Activated B cell treated with CpG ODN at 0.5 μM for 24 hours (primary cell): ENCODE results near the gene PFDN6. TPM values are rescaled to one million over a fixed set of nuclear protein-coding genes. Genes with fewer than 3 reads are reported as not detected.

Experiments
- ATAC-seq: fragments of 200-7000 bp; cut with Tn5 transposase; one replicate; pipeline ENCODE4 v1.10.0; 2021; ENCODE audit warnings: low read depth, mild to moderate bottlenecking, moderate library complexity
- CTCF ChIA-PET: fragments of 350-600 bp; sonication (Branson Sonifier 250); formaldehyde crosslinking; loops from one replicate; lab custom pipeline; 2021; ENCODE audit warnings: antibody characterized with exemption; lab: Charles Lee
- POLR2A ChIA-PET: fragments of 350-600 bp; sonication (Branson Sonifier 250); formaldehyde crosslinking; loops from one replicate; lab custom pipeline; 2021; ENCODE audit warnings: antibody characterized with exemption; lab: Charles Lee
- DNase-seq: peaks from one replicate; pipeline ENCODE4 v3.0.0; 2022
- H3K27ac Mint-ChIP-seq: one replicate; pipeline ENCODE4 v1.8.0; 2020; ENCODE audit warnings: mixed read lengths
- H3K27me3 Mint-ChIP-seq: one replicate; pipeline ENCODE4 v1.8.0; 2021; ENCODE audit warnings: mixed read lengths
- H3K36me3 Mint-ChIP-seq: one replicate; pipeline ENCODE4 v1.8.0; 2021; ENCODE audit warnings: low read depth, mixed read lengths
- H3K4me1 Mint-ChIP-seq: one replicate; pipeline ENCODE4 v1.8.0; 2021; ENCODE audit warnings: mixed read lengths
- H3K4me3 Mint-ChIP-seq: one replicate; pipeline ENCODE4 v1.8.0; 2020; ENCODE audit warnings: mild to moderate bottlenecking, mixed read lengths
- H3K9me3 Mint-ChIP-seq: one replicate; pipeline ENCODE4 v1.8.0; 2020; ENCODE audit warnings: mixed read lengths
- intact Hi-C: fragments of 100-400 bp; cut with micrococcal nuclease; formaldehyde crosslinking; loops from one replicate; pipeline ENCODE4 v1.15.1; 2024
- total RNA-seq: library from RNA; stranded (reverse); gene quantifications from 2 replicates; pipeline ENCODE4 v1.2.3, GENCODE V29; 2022
- TF ChIP-seq, protein P1 (sequence below): fragments of 200-600 bp; IDR thresholded peaks from one replicate; pipeline ENCODE4 v1.8.0; 2022; ENCODE audit warnings: antibody characterized with exemption, mild to moderate bottlenecking

Gene PFDN6
- total RNA-seq, 1 donor from 2014 or later: 82.8 TPM

DNA sequence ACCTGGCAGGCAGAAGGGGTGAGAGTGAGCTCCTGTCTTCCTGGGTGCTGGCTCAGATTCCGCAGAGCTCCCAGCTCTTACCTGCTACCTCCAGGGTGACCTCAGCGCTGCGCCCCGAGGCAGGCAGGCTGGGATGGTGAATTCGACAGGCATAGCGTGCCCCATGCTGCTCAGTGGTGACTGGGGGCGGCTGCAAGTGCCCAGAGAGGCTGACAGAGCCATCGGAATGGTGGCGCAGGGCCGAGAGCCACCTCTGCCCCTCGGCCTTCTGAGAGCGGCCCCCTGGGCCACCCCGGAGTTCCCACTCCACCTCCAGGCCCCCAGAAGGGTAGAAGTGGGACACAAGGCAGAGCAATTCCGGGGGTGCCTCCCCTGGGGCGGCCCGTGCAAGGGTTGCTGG lies 14.8 kb downstream of the PFDN6 start:
- intact Hi-C loops: no loop called here
- H3K4me3 Mint-ChIP-seq: no peak overlapping the region
- H3K27ac Mint-ChIP-seq: peak overlapping the region; percentile 65
- peaks cover 51% of the 10 kb centered on the region for H3K4me1 Mint-ChIP-seq
- no peaks in the 10 kb centered on the region for H3K27me3 Mint-ChIP-seq
- no peak for DNase-seq
- no peak for ATAC-seq
- peaks cover 83% of the 10 kb centered on the region for H3K36me3 Mint-ChIP-seq
- TF ChIP-seq, protein P1, sequence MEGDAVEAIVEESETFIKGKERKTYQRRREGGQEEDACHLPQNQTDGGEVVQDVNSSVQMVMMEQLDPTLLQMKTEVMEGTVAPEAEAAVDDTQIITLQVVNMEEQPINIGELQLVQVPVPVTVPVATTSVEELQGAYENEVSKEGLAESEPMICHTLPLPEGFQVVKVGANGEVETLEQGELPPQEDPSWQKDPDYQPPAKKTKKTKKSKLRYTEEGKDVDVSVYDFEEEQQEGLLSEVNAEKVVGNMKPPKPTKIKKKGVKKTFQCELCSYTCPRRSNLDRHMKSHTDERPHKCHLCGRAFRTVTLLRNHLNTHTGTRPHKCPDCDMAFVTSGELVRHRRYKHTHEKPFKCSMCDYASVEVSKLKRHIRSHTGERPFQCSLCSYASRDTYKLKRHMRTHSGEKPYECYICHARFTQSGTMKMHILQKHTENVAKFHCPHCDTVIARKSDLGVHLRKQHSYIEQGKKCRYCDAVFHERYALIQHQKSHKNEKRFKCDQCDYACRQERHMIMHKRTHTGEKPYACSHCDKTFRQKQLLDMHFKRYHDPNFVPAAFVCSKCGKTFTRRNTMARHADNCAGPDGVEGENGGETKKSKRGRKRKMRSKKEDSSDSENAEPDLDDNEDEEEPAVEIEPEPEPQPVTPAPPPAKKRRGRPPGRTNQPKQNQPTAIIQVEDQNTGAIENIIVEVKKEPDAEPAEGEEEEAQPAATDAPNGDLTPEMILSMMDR: no peak
- ChIA-PET POLR2A (no interaction called here), CTCF (no interaction called here)
- no peaks in the 10 kb centered on the region for H3K9me3 Mint-ChIP-seq

DNA sequence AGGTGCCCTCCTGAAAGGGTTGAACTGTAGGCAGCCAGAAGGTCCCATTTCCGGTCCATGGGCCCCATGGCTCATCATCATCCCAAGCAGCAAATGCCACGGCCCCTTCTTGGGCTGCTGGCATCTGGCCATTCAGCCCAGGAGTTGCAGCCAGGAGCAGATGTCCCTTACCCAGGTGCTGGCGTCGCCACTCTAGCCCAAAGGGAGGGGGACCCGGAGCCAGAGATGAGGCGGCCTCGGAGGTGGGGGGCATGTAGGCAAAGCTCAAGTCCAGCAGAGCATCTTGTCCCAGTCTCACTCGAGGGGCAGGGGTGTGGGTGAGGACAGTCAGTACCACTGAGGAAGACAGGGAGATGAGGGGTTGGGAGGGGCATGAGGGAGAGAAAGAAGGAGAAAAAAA lies 15.7 kb downstream of the PFDN6 start:
- Mint-ChIP-seq H3K27ac (peak overlapping the region; percentile 53), H3K4me3 (no peak overlapping the region), H3K4me1 (peaks cover 44% of the 10 kb centered on the region), H3K27me3 (no peaks in the 10 kb centered on the region), H3K9me3 (no peaks in the 10 kb centered on the region), H3K36me3 (peaks cover 75% of the 10 kb centered on the region)
- ChIA-PET CTCF (no interaction called here), POLR2A (no interaction called here)
- DNase-seq (no peak), ATAC-seq (no peak)
- TF ChIP-seq, protein P1: no peak
- intact Hi-C loops: no loop called here

DNA sequence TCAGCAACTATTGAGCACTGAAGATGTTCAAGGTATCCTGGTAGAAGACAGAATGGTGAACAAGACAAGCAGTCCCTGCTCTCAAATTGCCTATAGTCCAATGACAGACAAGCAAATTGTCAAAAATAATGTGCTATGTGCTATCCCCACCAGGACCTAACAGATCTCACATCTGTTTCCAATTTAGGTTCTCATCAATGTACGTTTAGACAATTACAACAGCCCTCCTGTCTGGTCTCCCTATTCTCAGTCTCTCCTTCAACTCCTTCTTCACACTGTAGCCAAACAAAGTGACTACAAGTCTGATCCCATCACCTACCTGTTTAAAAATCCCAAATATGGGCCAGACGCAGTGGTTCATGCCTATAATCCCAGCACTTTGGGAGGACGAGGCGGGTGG lies 17.0 kb downstream of the PFDN6 start:
- H3K4me3 Mint-ChIP-seq: peak overlapping the region; percentile 1
- CTCF ChIA-PET: no interaction called here
- no peak for DNase-seq
- H3K9me3 Mint-ChIP-seq: no peaks in the 10 kb centered on the region
- H3K27me3 Mint-ChIP-seq: no peaks in the 10 kb centered on the region
- peaks cover 74% of the 10 kb centered on the region for H3K36me3 Mint-ChIP-seq
- intact Hi-C loops: no loop called here
- peak overlapping the region; percentile 13 for H3K27ac Mint-ChIP-seq
- TF ChIP-seq, protein P1: no peak
- H3K4me1 Mint-ChIP-seq: peaks cover 44% of the 10 kb centered on the region
- no peak for ATAC-seq
- POLR2A ChIA-PET: interaction anchor here (0.6 kb wide), 1 partner anchor 69 kb away, joined by 3 read pairs; no protein-coding TSS in a partner anchor

DNA sequence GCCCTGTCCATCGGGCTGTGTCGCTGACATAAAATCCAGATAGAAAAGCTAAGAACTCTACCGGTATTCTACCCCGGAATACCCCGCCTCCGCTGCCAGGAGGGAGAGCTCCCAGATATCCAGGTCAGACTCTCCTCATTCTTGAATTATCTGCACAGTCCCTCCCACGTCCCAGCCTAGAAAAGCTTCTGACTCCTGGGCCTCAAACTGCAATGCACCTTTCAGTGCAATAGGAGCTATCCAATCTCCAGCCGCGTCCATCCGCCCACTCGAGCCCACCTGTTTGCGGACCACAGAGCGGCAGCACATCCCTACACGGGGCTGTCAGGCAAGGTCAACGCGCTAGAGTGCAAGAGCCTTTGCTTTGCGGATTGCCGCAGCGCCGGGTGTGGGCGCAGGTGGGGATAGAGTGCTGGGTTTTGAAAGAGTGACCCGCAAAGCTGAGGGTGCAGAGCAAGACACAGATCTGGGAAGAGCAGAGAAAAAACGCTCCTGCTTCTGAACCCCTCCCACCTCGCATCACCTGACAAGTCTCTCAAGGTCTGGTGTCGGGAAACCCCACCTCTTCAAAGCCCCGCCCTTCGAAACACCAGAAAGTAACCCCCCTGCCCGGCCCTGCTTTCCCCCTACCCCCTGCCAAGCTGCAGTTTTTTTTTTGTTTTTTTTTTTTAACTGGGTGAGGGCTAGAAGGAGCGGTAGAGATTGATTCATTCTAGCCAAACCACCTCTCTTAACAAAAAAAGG lies 23.1 kb downstream of the PFDN6 start:
- POLR2A ChIA-PET: interaction anchor here (0.6 to 6.0 kb wide), 25 partner anchors 9 to 1110 kb away, joined by 3 to 80 read pairs (median 4); partner anchors contain the start of genes B3GALT4, CUTA, PFDN6 and PSMB9
- intact Hi-C loops: loop anchor here (1.0 to 5.0 kb wide), 4 partner anchors 36 to 370 kb away; partner anchors contain the start of genes B3GALT4 and HLA-DMB
- TF ChIP-seq, protein P1: no peak
- DNase-seq: peak; percentile 63
- H3K27me3 Mint-ChIP-seq: no peaks in the 10 kb centered on the region
- peaks cover 65% of the 10 kb centered on the region for H3K4me1 Mint-ChIP-seq
- H3K36me3 Mint-ChIP-seq: peaks cover 61% of the 10 kb centered on the region
- H3K4me3 Mint-ChIP-seq: peak overlapping the region; percentile 99
- CTCF ChIA-PET: interaction anchor here (0.9 to 2.8 kb wide), 5 partner anchors 11 to 36 kb away, joined by 3 to 17 read pairs (median 9); partner anchors contain the start of genes B3GALT4 and RGL2
- peak; percentile 25 for ATAC-seq
- peak overlapping the region; percentile 97 for H3K27ac Mint-ChIP-seq
- no peaks in the 10 kb centered on the region for H3K9me3 Mint-ChIP-seq

DNA sequence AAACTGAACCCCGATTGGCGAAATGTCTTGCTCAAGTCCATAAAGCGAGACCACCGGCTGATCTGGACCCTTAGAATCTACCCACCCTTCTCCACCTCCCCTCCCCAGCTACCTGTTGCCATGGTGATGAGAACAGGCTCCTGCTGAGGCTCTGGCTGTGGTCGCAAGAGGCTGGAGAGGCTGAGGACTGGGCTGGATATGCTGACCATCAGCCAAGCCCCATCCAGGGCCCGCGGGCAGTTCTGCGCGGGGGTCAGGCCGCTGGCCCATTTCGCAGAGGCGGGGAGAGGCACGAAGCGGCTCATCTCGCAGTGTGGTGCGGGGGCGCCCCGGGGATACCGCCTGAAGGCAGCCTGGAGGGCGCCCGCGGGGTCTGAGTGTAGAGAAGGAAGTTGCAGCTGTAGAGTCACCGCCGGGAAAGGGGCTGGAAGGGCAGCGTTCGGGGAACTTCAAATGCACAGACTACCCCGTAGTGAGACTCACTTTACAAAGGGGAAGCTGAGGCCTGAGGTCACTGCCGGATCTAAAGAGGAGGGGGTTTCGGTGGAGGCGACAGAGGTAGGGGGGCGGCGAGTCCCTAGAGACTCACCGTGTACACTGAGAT lies 23.8 kb downstream of the PFDN6 start:
- DNase-seq (peak; percentile 54), ATAC-seq (peak; percentile 5)
- CTCF ChIA-PET: interaction anchor here (0.9 to 2.8 kb wide), 5 partner anchors 12 to 36 kb away, joined by 3 to 17 read pairs (median 9); partner anchors contain the start of genes B3GALT4 and RGL2
- H3K4me1 Mint-ChIP-seq: peaks cover 69% of the 10 kb centered on the region
- intact Hi-C loops: loop anchor here (2.0 to 5.0 kb wide), 3 partner anchors 36 to 371 kb away; partner anchors contain the start of genes B3GALT4 and HLA-DMB
- H3K27me3 Mint-ChIP-seq: no peaks in the 10 kb centered on the region
- TF ChIP-seq, protein P1: no peak
- POLR2A ChIA-PET: interaction anchor here (0.7 to 6.0 kb wide), 25 partner anchors 8 to 460 kb away, joined by 3 to 80 read pairs (median 4); partner anchors contain the start of genes B3GALT4, CUTA, HLA-DPA1 and PFDN6
- H3K4me3 Mint-ChIP-seq: peak overlapping the region; percentile 99
- peaks cover 62% of the 10 kb centered on the region for H3K36me3 Mint-ChIP-seq
- H3K9me3 Mint-ChIP-seq: no peaks in the 10 kb centered on the region
- peak overlapping the region; percentile 97 for H3K27ac Mint-ChIP-seq
